Gastroesophageal sphincter (tissue), 3 donors: ENCODE results near the gene AQP7.

Source experiments
- CTCF ChIP-seq, 4 experiments: fragments of 200-600 bp in 2 of 4; fragments of 450-650 bp in 2 of 4; sonication (generic) in 1 of 4; IDR thresholded peaks; one replicate each; pipeline ENCODE4 v1.5.1; 2017 to 2019; ENCODE audit warnings: antibody characterized with exemption in 4 of 4, mild to moderate bottlenecking in 2 of 4, moderate library complexity in 2 of 4
- EP300 ChIP-seq: sonication (generic); formaldehyde crosslinking; IDR thresholded peaks from one replicate; pipeline ENCODE4 v1.6.1; 2017; ENCODE audit warnings: antibody characterized with exemption, mild to moderate bottlenecking
- POLR2A ChIP-seq, 2 donors: fragments of 450-650 bp; IDR thresholded peaks; one replicate each; pipeline ENCODE4 v1.6.1; 2017; ENCODE audit warnings: antibody characterized with exemption in 2 of 2, mild to moderate bottlenecking in 2 of 2, moderate library complexity in 1 of 2
- POLR2AphosphoS5 ChIP-seq: sonication (generic); formaldehyde crosslinking; IDR thresholded peaks from one replicate; pipeline ENCODE4 v1.6.1; 2017; ENCODE audit warnings: antibody characterized with exemption

GRCh38 chr9:33351547-33351946 lies 50.8 kb downstream of the AQP7 start:
- no peak for TF ChIP-seq POLR2A (IDR thresholded peaks at IDR 0.05)
- TF ChIP-seq CTCF (IDR thresholded peaks at IDR 0.05) = no peak
- TF ChIP-seq POLR2AphosphoS5 = no peak
- no peak for TF ChIP-seq EP300
